HG03139 (cell line): ENCODE results near the gene SIAE.

ENCODE experiments used
- ATAC-seq: cut with Tn5 transposase; IDR thresholded peaks from one replicate; pipeline ENCODE4 v1.9.1; 2021; ENCODE audit not compliant: unreplicated experiment

Gene SIAE

DNA sequence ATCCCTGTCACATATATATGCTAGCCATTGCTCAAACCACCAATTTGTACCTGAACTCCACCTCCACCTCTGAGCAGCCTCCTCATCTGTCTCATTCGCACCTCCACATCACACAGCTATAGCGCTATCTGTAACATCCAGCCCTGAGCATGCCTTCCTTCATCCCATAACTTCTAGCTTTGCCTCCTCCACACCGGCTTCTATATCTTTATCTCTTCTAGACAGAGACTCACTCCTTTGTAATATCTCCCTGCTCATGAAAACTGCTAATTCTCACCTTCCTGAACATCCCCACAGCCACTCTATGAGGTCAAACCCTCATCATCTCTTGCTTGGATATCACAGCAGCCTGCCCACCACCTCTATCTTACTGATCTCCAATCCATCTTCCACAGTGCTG lies 5.9 kb downstream of the SIAE start:
- ATAC-seq = no peak

DNA sequence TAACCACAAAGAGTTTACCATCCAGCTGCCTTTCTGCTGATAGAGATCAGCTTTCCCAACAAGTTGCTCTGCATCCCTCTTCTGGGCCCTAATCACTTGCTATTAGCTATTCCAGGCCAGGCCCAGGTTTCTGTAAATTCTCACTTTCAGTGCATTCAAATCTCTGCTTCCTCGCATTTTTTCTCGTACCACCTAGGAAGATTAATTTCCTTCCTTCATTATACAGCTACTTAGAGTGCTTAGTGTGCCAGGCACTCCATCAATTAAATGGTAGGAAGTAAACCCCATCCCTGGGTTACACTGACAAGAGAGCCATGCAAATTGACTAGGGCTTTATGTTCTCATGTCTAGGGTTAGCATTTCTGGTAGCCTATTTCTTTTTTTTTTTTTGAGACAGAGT lies 9.7 kb downstream of the SIAE start:
- ATAC-seq = no peak

DNA sequence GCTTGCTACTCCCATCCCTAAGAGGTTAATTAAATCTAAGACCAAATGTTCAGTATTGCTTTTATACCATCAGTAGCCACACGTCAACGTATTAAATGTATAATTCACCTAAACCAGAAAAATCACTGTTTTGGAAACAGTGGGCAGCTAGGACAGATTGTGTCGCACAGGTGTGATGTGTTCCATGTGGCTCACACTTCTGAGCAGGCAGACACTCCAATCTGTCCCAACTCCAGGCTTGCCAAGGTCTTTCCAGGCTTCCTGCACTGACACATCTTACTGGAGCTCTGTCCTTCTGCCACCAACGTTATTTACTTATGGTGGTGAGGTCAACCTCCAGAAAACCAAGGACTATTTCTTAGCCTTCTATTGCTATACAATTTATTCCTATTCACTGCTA lies 11.4 kb downstream of the SIAE start:
- ATAC-seq = no peak

DNA sequence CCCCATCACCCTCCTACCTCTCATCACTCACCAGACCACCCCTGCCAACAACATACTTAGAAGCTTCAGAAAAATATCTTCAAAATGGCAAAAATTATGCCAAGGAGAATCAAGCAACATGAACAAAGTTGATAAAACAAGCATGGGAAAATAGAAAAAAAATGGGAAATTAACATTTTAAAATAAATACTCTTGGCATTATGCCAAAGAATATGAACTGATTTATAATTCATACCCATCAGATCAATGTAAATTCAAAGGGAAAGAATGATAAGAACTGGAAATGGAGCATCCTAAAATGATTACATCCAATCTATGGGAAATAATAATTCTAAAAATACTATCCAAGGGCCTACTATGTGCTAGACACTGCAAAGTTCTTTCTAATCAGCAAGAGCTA lies 12.0 kb downstream of the SIAE start:
- ATAC-seq = no peak

DNA sequence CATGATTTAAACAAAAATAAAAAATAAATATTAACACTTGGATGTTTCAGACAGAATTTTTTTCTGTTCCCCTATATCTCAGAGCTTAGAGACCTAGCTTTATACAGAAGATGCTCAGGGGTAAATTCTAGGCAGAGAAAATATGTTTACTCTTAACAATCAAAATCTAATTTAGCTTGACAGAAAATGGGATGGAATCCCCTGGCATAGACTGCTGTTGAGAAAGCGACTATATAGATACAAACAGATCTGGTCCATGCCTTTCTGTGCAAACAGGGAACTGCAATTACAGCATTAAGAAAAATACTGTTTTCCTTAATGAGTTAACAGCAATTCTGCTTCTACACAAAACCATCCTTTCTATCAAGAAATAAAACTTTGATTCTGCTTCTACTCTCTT lies 14.6 kb downstream of the SIAE start:
- ATAC-seq = no peak

DNA sequence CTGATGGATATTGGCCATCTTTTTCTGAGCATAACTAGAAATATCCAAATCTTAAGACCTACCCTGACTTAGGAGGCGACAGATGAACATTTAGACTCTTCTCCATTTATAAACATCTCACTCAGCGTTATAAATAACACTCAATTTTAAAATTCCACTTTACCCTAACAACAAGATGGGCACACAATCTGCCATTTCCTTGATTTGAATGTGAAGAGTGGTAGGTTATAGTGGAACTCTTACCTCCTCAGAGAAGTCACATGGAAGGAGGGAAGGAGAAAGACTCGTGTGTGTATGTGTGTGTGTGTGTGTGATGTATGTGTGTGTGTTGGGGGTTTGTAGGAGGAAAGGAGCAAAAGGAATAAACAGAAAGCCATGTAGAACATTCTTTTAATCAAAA lies 15.0 kb downstream of the SIAE start:
- ATAC-seq = no peak

DNA sequence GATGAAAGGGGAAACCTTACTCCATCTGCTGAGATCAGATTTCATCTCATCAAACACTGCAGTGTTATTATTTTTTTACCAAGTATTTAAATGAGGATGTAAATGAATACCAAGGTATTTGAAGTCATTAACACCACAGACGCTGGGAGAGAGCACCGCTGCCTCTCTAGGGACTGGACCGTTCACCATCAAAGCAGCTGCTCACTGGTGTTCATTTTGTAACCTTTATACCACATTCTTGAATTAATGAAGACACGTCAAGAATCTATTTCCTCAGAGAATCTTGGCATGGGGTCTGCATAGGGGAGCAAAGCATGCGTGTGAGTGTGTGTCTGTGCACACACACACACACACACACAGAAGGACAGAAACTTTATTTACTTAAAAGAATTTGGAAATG lies 15.6 kb downstream of the SIAE start:
- no peak for ATAC-seq

DNA sequence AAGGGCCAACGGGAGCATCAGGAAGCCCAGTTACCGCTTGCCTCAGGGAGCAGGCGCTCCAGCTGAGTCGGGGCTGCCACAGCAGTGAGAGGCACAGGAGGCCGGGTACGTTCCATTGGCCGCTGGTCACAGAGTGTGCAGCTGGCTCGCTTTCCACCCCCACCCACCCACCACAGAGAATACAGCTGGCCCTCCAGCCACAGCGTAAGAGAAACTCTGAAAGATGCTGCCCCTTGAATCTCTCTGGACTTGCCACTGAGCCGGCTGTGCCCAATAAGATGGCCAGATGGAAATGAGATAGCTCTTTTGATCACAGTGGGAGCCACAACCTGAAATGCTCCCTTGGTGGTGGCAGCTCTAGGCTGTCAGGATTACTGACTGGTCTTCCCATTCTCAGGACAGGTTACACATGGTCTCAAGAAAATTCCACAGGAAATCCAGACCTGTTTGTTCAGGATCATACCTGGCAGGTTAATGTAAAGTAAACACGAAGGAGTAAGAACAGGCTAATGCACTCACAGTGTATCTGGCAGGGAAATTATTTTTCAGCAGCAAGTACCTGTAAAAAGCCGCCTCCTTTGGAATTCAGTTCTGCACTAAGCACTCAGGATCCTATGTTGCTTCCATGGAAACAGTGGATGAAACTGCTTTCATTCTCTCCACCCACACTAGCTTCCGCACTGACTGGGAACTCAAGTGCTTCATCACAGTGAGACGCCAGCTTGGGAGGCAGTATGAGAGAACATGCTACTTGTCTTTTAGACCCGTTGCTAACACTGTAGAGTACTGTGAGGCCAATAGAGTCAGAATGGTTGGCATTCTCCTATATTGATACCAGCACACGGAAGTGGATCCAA lies 16.5 kb downstream of the SIAE start:
- no peak for ATAC-seq

DNA sequence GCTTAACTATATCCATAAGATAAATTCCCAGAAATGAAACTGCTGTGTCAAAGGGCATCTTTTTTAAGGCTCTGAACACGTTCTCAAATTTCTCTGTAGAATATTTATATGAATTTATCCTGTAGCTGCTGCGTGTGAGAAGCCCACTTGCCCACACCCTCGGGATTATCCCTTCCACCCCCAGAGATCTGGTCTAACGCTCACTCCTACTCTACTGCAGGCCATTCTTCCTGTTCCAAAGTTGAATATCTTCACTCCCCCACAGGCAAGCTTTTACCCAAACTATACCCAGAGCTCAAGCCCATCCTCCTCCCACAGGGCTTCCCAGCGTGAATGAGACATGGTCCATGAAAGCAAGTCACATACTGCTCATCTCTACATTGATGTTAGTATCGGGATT lies 24.9 kb downstream of the SIAE start:
- ATAC-seq = no peak

DNA sequence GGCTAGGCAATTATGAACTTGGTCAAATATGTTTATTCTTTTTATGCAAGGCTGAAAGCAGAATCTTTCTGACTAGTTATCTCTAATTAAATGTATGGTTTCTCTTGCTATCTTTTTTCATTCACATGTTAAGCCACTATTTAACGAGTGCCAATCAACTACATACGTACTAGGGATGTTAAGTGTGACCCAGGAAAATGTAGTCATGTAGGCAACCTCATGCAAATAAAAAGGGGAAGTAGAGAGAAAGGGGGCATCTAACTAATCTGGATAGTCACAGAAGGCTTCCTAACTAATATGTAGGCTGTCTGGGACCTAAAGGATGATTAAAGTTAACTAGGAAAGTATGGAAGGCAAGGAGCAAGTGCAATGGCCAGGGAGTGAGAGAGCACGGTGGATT lies 27.4 kb downstream of the SIAE start:
- ATAC-seq = peak; percentile 64

DNA sequence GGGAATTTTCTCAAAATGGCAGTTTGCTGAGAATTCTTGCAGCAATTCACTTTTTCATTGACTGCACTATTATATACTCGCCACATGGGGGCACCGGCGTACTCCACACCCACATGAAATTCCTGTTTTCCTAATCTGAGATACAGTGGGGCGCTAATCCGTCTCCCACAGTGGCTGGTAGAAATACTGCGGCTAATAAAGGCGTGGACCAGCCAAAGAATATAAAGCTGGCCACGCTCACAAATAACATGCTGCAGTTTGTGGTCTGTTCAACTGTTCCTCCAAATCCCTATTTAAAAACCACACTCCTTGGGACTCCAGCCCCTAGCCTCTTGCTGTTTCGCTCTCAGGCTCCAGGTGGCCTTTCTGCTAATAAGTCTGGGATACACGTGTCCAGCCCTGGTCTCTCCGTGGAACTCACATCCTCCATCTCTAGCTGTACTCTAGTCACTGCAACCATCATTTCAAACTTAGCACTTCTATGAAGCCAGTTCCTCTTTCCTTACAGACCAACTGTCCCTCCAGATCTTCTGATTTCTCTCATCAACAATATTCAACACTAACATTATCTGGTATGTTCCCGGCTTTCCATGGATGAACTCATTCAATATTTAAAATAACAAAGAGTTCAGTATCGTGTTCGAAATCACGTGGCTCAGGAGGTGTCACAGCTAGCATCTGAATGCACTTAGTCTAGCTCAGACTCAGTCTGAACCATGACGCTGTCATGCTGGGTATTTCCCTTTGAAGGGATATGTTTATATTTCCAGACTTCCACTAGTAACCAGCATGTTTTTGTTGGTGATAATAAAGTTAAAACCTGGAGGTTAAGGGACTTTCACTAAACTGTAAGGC lies 28.9 kb downstream of the SIAE start:
- ATAC-seq = no peak

DNA sequence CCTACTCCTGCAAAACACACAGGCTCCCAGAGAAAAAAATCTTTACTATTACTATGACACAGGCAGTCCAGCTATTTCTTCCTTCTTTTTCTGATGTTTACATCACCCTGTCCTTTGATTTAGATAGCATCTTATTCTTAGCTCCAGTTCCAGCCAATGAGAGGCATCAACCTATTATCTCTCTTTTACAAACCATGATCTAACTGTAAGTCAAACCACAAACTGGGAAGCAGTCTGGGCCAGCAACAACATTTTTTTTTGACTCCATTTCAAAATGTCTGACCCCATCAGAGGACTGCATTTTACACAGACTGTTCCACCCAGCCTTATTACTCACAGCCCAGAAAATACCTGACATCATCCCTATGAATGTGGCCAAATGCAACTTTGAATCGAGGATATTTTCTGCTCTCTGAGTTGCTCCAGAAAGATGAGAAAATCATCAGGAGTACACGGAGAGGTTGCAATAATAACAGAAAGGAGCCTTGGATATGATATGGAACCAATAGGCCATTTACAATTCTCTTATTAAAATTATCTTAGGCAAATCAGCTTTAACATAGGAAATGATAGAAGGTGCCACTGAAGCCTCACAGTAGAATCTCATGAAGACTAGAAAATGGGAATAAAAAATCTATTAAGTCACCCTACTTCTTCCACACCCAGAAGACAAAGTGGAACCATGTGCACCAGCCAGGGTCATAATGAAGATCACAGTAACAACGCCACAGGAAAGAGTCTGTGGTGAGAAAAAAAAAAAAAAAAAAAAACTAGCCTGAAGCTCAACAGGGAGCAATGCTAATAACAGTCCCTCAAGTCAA lies 29.7 kb downstream of the SIAE start:
- no peak for ATAC-seq

DNA sequence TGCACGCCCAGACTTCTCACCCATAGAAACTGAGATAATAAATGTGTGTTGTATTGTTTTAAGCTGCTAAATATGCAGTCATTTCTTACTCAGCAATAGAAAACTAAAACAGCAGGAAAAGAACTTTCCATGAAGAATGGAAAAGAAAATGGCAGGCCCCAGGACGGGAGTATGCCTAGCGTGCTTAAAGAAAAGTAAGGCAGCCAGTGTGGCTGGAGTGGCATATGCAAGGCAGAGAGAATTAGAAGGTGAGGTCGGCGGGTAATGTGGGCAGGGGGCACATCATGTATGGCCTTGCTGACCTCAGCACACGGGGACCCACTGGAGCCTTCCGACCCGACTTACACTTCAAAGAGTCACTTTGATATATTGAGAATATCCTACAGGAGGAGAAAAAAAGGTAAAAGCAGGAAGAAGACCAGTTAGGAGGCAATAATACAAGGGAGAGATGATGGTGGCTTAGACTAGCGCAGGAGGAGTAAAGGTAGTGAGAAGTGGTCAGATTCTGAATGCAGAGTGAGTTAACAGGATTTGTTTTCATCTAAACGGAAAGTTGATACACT lies 30.4 kb downstream of the SIAE start:
- no peak for ATAC-seq

DNA sequence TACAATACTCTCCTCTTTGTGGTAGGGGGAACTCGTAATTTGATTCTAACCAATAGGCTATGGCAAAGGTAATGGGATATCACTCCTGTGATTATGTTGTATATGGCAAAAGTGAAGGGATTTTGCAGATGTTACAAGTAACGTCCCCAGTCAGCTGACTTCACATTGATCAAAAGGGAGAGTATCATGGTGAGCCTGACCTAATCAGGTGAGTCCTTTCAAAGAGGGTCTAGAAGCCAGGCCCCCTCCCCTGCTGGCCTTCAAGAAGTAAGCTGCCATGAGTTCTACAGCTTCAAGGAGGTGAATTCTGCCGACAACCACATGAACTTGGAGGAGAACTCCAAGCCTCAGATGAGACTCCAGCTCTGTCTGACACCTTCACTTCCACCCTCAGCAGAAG lies 30.9 kb downstream of the SIAE start:
- no peak for ATAC-seq

DNA sequence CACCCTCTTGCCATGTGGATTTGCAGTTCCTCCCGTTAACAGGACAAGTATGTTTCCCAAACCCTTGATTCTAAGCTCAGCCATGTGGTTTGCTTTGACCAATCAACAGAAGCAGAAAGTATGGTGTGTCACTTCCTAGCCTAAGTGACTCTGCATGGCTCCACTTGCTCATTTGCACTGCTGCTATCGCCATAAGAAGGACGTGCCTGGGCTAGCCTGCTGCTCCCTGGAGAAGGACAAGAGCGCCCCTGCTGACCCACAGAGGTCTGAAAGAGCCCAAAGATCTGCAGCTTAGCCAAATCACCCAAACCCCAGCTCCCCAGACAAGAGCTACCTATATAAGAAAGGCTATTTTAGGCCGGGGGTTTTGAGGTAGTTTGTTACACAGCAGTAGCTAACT lies 32.9 kb downstream of the SIAE start:
- no peak for ATAC-seq

DNA sequence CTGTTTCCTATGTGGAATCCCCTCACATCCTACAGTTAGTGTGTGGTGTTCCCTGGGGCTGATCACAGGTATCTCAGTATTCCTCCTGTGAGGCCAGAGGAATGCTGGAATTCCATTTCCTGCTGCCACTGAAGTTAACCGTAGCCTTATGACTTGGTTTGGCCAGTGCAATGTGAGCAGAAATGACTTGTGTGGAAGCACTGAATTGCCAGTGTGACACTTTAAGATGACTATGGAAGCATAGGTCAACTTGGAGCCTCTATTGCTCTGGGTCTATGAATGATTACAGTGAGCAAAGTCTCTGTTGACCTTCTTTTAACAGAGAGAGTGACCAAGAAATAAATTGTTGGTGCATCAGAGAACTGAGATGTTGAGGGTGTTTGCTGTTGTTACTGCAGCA lies 34.4 kb downstream of the SIAE start:
- ATAC-seq = no peak

DNA sequence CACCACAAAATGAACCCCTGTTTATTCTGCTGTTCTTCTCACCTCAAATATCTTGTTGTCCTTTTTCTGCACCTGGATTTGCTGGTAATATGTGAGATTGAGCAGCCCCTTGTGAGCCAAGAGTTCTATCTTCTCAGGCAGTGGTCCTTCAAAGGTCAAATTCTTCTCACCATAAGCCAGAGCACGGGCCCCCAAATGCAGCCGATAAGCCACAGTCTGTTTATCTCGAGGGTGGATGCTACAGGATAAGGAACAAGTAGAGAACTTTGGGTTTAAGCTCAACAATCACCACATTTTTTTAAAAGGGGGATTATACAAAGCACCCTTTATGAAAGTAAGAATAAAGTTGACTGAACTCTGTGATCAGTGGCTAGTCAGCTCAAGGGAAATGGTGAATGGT lies 35.0 kb downstream of the SIAE start:
- ATAC-seq = no peak

DNA sequence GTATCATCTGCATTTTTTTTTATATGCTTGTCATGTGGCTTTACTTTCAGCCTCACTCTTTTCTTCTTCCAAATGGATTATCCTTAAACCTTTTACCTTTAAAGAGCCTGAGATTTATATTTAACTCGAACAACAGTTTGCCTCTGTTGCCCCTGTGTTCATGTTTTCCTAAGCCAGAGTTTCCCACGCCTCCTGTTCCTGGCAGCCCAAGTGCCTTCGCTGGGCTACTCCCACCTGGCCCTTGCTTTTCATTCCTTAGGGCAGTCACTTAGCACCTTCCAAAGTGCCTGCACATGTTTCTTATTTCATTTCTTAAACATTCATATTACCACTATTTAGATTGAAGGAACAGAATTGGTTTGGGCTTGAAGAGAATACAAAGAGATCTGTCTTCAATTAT lies 37.6 kb downstream of the SIAE start:
- ATAC-seq = no peak

DNA sequence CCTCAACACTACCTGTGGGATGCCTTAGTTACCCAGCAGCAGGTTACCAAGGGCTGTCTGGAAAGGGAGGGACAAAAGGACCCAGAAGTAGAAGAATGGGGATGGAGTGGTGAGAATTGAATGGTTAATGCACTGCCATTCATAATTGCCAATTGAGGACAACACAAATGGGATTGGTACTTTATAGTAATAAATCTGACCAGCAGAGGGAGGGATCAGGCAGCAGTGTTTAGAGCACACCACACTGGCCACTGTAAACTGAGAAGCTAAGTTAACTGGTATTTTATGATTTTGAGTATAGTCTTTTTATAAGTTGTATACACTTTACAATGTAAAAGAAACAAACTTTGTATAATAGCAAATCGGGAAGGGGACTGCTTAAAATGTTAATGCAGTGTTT lies 40.2 kb downstream of the SIAE start:
- ATAC-seq = no peak

DNA sequence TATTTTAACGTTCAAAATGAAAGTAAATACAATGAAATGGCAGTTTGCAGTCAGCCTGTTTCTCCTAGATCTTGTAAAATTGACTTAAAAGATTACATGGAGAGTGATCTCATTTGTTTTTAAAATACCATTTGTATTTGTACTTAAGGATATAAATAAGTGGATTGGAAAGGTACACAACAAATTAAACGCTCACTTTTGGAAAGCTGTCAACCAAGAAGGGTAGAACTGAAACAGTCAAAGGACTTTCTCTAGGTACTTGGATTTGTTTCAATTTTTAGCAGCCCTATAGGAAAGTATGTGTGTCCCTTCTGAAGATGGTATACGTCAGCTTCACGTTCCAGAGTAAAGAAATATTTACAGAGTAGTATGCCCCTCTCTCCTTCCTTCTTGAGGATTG lies 43.6 kb downstream of the SIAE start:
- no peak for ATAC-seq

DNA sequence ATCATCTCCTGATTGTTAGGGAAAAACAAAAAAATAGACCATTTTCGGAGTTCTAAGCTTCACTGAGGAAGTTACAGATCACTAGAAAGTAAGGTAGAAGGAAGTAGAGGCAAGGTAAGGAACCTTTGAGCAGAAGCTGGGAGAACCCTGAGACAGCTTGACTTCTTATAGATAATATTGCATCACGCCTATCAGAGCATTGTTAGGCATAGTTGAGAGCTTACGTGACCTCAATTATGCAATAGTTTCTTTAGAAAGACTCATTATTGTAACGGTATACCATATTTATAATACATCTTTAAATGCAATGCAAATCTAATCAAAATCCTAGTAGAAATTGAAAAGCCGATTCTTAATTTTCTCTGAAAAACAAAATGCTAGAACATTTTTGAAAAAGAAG lies 46.0 kb downstream of the SIAE start:
- ATAC-seq = no peak
